ENCODE results near the gene PRDM2.

GRCh38 chr1:13823126-13823880 lies 123.3 kb downstream of the PRDM2 start:
- TF ChIP-seq CTCF (IDR thresholded peaks at IDR 0.05) (no peak), POLR2A (IDR thresholded peaks at IDR 0.05) (no peak)

Measured in heart left ventricle (tissue), 13 donors.